Measurements from ENCODE around the gene HMGB1.

The HMGB1 gene

GRCh38 chr13:30465593-30466357 lies at the start of gene HMGB1:
TSS of gene HMGB1 (minus strand) at chr13:30465936. CDS start at chr13:30463680, 2,256 bp downstream.
- peak; percentile 97 for DNase-seq (ENCODE audit: low spot score)

DNA sequence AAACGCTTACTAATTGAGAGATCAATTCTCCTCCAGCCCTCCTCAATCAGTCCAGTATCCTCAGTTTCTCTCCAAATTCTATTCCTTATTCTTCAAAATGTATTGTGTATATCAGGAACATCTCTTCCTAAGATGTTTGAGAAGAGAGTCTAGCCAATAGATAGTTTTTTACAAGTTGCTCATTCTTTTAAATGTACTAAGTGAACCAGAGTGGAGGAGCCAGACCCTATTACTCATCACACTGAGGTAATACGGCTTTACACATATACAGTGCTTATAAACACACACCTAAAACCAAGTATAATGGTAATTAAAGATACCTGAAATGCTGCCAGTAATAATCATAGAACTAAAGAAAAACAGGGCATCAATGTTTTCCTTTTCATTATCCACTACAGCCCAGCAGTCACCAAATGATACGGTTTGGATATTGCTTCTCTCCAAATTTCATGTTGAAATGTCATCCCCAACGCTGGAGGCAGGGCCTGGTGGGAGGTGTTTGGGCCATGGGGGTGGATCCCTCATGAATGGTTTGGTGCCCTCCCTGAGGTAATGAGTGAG lies 45.2 kb upstream of the HMGB1 start:
- no peak for DNase-seq (ENCODE audit: low spot score)

DNA sequence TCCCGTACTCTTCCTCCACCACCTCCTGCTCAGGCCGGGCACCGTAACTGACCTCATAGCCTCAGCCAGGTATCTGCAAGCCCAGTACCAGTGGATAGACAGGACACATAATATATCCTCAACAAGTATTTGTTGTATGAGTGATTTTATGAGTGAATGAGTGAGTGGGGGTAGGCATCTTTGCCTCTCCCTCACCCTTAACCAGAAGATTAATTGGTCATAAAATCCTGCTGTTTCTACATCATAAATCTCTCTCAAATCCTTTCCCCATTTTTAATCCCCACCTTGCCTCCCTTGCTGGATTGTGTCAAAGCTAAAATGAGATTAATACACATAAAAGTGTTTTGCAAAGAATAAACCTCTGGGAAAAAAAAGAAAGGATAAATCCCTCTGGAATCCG lies 44.4 kb upstream of the HMGB1 start:
- DNase-seq (ENCODE audit: low spot score), result no peak

DNA sequence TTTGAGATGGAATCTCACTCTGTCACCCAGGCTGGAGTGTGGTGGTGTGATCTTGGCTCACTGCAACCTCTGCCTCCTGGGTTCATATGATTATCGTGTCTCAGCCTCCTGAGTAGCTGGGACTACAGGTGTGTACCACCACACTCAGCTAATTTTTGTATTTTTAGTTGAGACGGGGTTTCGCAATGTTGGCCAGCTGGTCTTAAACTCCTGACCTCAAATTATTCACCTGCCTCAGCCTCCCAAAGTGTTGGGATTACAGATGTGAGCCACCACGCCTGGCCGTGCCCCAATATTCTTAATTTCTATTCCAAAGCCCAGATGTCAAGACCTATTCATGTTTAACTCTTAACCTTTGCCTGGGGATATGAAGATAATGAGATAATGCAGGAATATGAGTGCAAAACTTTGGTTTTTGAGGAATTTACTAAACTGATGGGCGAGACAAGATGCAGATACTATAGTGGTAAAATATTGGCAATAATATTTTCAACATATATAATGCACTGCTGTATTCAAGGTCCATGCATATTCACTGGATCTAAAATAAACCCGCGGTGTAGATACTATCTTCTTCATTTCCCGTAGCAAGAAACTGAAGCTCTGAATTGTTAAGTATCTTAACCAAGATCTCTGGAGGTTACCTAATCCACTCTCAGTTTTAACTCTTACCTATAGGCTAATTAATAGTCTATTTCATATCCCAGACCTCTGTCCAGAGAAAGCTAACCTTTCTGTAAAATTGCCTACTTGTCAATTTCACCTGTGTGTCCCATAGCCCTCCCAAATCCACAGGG lies 43.7 kb upstream of the HMGB1 start:
- DNase-seq (ENCODE audit: low spot score), result no peak

DNA sequence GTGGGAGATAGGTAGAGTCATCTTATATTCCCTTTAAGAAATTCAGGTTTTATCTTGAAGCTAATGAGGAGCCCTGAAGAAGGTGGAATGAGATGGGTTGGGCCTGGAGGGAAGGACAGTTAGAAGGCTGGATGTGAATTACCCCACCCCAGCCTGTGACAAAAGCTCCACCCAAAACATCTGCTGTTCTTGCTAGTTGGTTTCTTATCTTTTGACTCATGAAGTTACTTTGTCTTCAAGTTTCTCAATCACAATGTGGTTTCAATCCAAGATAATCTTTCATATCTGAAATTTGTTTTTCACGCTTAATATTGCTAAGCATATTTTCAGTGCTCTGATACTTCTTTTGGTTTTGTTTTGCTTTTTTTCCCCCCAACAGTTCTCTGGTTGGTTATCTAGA lies 38.3 kb upstream of the HMGB1 start:
- no peak for DNase-seq (ENCODE audit: low spot score)

- no peak for DNase-seq (ENCODE audit: low spot score)
Observed at GRCh38 chr13:30502237-30502636, 36.5 kb upstream of the HMGB1 start.

DNA sequence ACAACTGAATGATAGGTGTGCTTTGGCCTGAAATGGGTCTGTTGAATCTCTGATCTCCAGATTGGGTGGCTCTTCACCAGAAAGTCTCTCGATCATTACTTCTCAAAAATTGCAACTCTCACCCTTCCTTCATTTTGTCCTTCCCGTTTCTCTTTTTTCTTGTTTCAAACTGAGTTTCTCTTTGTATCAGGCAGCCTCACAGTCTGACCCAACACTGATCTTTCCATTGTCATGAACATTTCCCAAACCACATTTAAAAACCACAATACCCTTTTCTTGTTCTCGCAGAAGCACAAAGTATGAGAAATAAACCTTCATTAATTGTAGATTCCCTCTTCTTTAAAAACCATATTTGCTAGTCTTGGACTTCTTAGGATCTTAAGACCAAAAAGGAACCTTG lies 33.6 kb upstream of the HMGB1 start:
- no peak for DNase-seq (ENCODE audit: low spot score)

DNA sequence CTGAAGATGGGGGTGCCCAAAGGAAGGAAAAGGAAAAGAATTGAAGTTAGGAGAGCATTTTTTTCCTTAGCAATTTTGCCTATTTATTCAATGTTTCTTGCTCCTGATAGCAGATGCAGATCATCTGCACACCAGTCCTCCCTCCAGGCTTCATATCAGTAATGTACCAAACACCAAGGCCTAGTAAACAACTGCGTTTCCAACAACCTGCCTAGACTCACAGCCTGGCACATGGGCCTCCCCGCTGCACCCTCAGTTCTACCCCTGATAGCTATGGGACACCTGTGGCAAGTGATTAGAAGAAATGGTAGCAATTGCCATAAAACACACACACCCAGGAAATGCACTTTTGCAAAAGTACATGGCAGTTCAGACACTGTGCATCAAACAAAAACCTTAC lies 30.4 kb upstream of the HMGB1 start:
- DNase-seq (ENCODE audit: low spot score), result no peak

DNA sequence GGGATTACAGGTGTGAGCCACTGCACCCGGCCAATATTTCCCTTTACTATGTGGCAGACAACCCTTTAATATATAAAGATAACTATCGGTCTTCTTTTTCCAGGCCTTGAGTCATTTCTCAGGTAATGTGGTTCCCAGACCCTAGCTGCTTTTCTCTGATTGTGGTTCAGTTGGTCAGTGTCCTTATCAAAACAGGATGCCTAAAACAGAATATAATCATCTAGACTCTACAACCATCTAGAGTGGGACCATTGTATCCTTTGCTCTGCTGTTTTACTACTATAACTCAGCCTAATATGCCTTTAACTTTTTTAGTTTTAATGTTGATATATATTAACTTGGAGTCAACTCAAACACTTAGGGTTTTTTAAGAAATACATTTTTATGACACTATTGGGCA lies 30.0 kb upstream of the HMGB1 start:
- DNase-seq (ENCODE audit: low spot score), result no peak

GRCh38 chr13:30493658-30494381 lies 28.1 kb upstream of the HMGB1 start:
- DNase-seq (ENCODE audit: low spot score), result no peak

GRCh38 chr13:30487075-30487470 lies 21.3 kb upstream of the HMGB1 start:
- DNase-seq (ENCODE audit: low spot score), result no peak

GRCh38 chr13:30486230-30487074 lies 20.7 kb upstream of the HMGB1 start:
- no peak for DNase-seq (ENCODE audit: low spot score)

- no peak for DNase-seq (ENCODE audit: low spot score)
Observed at GRCh38 chr13:30481241-30481760, 15.6 kb upstream of the HMGB1 start.

DNA sequence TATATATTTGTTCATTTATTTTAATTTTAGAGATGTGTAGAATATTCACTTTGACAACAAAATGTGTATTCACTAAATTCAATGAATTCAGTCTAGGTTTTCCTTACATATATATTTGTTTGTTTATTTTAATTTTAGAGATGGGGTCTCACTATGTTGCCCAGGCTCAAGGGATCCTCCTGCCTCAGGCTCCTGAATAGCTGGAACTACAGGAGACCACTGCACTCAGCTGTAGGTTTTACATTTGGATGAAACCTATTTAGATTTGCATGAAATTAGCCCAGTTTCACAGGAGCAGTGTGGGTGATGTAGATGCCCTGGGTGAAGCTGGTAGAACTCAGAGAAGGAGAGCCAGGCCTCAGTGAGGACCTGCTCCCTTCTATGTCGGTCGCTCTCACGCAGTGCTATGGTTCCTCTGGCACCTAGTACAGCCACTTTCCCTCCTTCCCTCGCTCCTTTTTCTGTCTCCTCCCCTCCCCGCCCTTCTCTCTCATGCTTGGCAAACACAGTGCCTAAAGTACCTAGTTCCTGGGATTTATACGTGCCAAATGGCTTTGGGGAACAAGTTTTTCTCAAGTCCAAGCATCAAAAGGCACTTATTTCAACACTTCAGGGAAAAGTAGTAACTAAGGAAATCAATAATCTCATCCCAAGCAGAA lies 14.7 kb upstream of the HMGB1 start:
- DNase-seq (ENCODE audit: low spot score), result no peak

GRCh38 chr13:30479883-30480219 lies 14.1 kb upstream of the HMGB1 start:
- no peak for DNase-seq (ENCODE audit: low spot score)

DNA sequence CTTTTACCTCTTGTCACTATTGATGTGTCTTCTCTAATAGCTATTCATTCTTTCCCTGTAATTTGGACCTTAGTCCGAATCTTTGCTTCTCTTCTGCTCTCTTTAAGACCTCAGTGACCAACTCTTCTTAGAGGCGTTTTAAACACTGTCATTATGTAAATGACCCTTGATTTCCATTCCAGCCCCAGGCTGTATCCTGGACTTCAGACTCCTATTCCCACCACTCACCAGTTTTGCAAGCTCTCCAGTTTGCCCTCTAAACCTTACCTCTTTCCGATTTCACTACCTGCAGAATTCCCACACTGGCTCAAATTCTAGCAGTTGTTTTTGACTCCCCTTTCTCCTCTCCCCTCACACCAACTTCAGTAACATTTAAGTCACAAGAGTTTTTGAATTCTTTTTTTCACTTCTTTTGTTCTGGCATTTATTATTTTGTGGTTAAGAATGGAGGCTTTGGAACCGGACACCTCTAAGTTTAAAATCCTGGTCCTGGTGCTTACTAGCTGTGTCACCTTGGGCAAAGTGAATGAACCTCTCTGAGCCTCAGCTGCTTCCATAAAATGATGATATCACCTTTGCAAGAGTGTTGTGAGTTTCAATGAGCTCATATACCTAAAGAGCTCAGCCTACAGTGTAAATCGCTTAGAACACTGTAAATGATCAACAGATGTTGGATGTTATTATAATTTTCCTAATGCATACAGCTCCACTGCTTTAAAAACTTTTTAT lies 13.6 kb upstream of the HMGB1 start:
- DNase-seq (ENCODE audit: low spot score), result no peak

DNA sequence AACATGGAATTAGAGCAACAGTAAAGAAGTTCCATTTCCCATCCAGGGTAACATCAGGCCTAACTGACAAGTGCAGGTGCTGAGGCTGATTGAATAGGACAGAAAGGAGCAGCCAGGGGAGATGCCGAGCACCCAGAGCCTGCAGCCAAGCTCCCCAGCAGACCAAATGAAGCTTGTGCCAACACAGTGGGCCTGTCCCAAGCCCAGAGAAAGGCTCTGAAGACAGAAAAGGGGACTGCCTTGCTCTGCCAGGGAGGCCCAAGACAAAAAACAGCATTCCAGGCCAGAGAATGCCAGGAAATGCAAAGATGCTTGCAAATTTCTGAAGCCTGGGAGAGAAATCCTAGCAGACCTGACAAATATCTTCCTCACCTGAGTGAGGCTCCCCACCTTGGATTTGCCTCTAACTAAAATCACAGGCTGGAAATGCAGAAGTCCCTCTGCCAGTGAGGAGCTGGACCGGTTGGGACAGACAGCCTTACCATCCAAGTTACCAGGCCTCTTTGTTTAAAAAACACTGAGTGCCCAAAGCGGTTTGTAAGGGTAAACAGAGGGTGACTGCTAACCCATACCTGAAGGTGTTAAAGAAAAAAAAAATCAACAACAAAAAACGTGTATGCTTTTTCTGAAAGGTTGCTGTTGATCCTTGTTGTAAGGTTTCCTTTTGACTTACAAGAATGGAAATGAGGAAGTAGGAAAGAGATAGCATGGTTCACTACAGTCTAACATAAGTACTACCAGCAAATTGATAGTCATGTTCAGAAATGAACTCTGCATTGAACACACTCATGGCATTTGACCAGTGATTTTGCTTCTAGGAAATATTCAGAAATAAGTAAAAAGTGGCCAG lies 11.8 kb upstream of the HMGB1 start:
- DNase-seq (ENCODE audit: low spot score), result no peak

- no peak for DNase-seq (ENCODE audit: low spot score)
Observed at GRCh38 chr13:30473675-30474074, 7.9 kb upstream of the HMGB1 start.

- DNase-seq (ENCODE audit: low spot score), result no peak
Observed at GRCh38 chr13:30466841-30467252, 1.1 kb upstream of the HMGB1 start.
